Epithelial cell of umbilical artery (primary cell): ENCODE results near the gene MTCH2. TPM values are rescaled to one million over a fixed set of nuclear protein-coding genes. Genes with fewer than 3 reads are reported as not detected.

Experiments
- total RNA-seq: library from RNA; depleted of rRNA; stranded (reverse); fragments of >200 nt; gene quantifications from 2 replicates; pipeline ENCODE4 v1.2.3, GENCODE V29; 2014

MTCH2 gene
- 95.2 and 124 TPM in 2 replicates for total RNA-seq

DNA sequence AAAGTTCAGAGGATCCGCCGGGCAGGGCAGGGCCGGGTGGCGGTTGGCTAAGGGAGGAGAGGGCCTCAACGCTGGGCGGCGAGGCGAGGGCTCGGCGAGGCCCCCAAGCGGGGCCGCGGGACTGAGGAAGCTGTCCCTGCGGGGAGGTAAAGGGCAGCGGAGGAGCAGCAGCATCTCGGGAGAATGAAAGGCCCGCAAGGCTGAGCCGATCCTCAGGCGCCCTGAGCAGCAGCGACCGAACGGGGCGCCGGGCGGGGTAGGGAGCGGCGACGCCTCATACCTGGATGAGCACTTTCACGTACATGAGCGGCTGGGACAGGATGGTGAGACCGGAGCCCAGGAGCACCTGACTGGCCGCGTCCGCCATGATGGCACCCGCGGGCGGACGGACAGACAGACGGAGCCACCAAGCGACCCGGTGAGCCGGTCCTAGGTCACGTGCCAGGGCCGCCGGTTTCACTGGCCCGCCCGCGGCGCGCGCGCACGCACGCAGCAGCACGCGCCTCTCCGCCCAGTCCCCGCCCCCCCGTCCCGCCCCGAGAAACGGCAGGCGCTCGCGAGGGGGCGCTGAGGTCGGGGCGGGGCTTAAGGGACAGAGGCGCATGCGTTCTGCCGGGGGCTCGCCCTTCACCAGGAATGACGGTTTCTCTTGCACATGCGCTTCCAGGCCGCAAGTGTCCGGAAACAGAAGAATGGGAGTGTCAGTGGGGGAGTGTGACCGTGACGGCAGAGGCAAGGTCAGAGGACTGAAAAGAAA is at the start of gene MTCH2:
MTCH2 (minus strand) TSS at position 461 of the 757 bp plus-strand sequence; CDS start at position 367, 94 bp downstream.

DNA sequence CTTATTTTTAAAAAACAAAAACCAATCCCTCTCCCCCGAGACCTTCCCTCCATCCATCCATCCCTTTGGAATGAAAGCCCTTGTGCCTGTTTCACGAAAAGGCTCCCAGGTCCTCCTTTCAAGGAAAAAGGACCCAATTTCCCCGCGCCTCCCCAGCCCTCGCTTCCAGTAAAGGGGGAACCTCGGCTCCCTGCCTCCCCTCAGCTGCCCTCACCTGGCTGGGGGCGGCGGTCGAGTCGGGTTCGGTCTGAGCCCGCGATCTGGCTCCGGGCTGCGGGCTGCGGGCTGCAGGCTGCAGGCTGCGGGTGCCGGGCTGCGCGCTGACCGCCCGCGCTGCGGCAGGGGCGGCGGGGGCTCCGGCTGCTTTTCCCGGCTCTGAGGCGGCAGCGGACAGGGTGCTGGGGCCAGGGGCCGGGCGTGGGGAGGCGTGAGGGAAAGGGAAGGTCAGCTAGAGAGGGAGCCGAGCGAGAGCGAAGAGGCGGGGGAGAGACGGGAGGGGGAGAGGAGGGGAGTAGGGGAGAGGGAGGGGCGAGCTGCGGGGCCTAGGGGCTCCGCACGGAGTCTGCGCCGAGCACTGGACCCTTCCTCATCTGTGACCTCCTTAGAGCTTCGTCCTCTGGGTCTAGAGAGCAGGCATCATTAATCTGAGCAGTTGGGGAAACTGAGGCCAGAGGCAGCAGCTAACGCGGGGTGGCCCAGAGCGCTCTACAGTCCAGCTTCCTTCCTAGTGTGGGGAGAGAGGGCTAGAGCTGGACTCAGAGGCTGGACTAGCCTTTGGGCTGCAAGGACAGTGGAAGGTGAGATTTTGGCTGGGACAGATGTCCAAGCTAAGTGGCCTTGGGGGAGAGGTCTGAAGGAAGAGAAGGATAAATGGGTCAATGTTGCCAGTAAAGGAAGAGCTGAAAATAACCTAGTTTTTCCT is 48.2 kb downstream of the MTCH2 start, which contains the start of gene C1QTNF4:
C1QTNF4 (minus strand) TSS at position 478 of the 922 bp plus-strand sequence. CDS start 3,601 bp downstream, outside the sequence.

DNA sequence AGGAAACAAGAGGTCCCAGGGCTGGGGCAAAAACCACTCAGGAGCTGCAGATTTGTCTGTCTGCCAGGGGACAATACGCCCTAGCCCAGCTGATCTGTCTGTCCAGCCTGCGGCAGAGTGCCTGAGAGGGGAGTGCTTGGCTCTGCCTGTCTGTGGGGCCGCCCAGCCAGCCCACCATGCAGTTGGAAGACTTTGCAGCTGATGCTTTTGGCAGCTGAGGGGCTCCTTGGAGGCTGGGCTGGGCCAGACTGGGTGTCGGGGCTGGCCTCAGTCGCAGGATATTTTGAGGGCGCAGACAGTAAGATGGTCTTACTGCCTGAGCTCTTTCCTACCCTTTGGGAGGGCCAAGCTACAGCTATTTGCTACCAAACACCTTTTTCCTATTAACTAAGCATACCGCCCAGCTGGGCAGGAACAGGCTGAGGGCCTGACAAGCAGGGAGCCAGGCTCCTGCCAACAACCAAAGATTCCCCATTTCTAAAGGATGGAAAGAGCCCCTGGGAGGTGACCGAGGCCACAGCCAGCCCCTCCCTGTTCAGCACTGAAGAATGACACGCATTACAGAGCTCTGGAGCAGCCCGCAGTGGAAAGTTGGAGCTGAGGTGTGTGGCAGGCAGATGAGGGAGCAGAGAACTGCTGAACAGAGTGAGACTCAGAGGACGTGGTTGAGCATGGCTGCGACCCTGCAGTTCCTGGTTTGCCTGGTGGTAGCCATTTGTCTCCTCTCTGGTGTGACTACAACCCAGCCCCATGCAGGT is 56.1 kb downstream of the MTCH2 start, which contains the start of gene FAM180B:
FAM180B (plus strand) TSS at position 581 of the 758 bp plus-strand sequence; CDS start at position 672, 91 bp downstream.

DNA sequence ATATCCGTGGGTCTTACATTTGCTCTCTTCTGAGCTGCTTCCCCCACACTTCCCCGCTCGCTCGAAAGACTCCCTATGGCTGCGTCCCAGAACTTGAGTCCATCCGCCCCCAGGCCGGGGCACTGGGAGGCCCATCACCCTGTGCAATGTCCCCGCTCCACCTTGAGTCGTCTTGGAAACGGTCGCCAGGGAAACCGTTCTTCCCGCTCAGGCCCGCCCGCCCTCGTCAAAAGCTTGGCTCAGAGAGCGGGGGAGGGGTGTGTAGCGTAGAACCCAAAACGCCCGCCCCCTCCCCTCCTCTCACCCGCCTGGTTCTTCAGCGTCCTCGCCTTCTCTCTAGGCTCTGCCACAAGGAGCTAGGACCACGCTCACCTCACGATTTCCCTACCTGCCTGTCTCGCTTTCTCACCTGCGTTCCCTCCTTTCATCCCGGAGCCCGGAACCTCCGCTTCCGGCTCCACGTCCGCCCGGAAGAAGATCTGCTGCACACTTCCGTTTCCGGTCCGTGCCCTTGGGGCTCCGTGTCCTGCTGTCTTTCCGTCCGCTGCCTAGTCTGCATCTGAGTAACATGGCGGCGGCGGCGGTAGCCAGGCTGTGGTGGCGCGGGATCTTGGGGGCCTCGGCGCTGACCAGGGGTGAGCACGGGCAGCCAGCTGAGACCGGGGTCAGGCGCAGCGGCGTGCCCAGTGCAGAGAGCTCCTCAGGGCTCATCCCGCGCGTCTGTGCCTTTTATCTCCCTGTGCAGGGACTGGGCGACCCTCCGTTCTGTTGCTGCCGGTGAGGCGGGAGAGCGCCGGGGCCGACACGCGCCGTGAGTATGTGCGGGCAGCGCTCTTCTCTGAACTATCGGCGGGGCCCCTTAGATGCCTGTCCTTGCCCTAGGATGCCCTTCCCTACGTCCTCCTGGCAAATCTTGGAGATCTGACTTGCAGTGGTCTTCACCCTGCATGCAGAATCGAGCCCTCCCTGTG is 63.5 kb downstream of the MTCH2 start, which contains the start of the genes KBTBD4 and NDUFS3:
KBTBD4 (minus strand) TSS at position 447 of the 971 bp plus-strand sequence; CDS start at position 428, 19 bp downstream.
NDUFS3 (plus strand) TSS at position 551 of the 971 bp plus-strand sequence; CDS start at position 569, 18 bp downstream.

Other genes with a start within 250 kb of the MTCH2 start
- 45.1 and 53.3 TPM in 2 replicates for gene SLC39A13, start 234.0 kb downstream of the MTCH2 start, total RNA-seq
- gene PSMC3, start 216.1 kb downstream of the MTCH2 start, total RNA-seq: 229 and 249 TPM in 2 replicates
- gene RAPSN, start 193.4 kb downstream of the MTCH2 start, total RNA-seq: under 0.01 and 0.30 TPM in 2 replicates
- 67.6 and 80.9 TPM in 2 replicates for gene CELF1, start 89.4 kb downstream of the MTCH2 start, total RNA-seq
- 99.8 and 110 TPM in 2 replicates for gene PTPMT1, start 77.0 kb downstream of the MTCH2 start, total RNA-seq
- gene KBTBD4, start 63.6 kb downstream of the MTCH2 start, total RNA-seq: 24.2 and 30.5 TPM in 2 replicates
- gene NDUFS3, start 63.5 kb downstream of the MTCH2 start, total RNA-seq: 93.8 and 109 TPM in 2 replicates
- not detected in 2 replicates for gene FAM180B, start 55.9 kb downstream of the MTCH2 start, total RNA-seq
- 0.97 and 1.5 TPM in 2 replicates for gene C1QTNF4, start 48.1 kb downstream of the MTCH2 start, total RNA-seq
- gene AGBL2, start 72.8 kb upstream of the MTCH2 start, total RNA-seq: under 0.01 TPM in 1 of 2 replicates, not detected in the other
- gene FNBP4, start 124.8 kb upstream of the MTCH2 start, total RNA-seq: 41.6 and 56.7 TPM in 2 replicates
- 27.3 and 30.4 TPM in 2 replicates for gene NUP160, start 205.8 kb upstream of the MTCH2 start, total RNA-seq